WTC11 (cell line): Measurements from ENCODE around the gene GCAT. TPM values are rescaled to one million over a fixed set of nuclear protein-coding genes. Genes with fewer than 3 reads are reported as not detected.
A peak's percentile ranks its signal among the peaks of the same experiment; 100 is the strongest.

Source experiments
- ATAC-seq: fragments of 200-7000 bp; cut with Tn5 transposase; 2 replicates; pipeline ENCODE4 v1.10.0; 2021; ENCODE audit warnings: mild to moderate bottlenecking, moderate library complexity
- CTCF ChIA-PET: fragments of 300-600 bp; sonication (Branson Sonifier 250); formaldehyde crosslinking; loops from one replicate; lab custom pipeline; 2021; ENCODE audit warnings: antibody characterized with exemption; lab: Charles Lee
- POLR2A ChIA-PET: fragments of 350-600 bp; sonication (Branson Sonifier 250); formaldehyde crosslinking; loops from one replicate; lab custom pipeline; 2021; ENCODE audit warnings: antibody characterized with exemption; lab: Charles Lee
- DNase-seq: peaks from one replicate; pipeline ENCODE4 v3.0.0; 2021; ENCODE audit warnings: low spot score
- H3K27ac Mint-ChIP-seq: 2 replicates; pipeline ENCODE4 v1.8.0; 2021; ENCODE audit warnings: mixed read lengths
- H3K27me3 Mint-ChIP-seq: 2 replicates; pipeline ENCODE4 v1.8.0; 2021; ENCODE audit warnings: low read depth, mild to moderate bottlenecking, moderate library complexity, mixed read lengths
- H3K36me3 Mint-ChIP-seq: 2 replicates; pipeline ENCODE4 v1.8.0; 2021; ENCODE audit warnings: mixed read lengths
- H3K4me1 Mint-ChIP-seq: 2 replicates; pipeline ENCODE4 v1.8.0; 2022; ENCODE audit warnings: mixed read lengths
- H3K4me3 Mint-ChIP-seq: 2 replicates; pipeline ENCODE4 v1.8.0; 2021; ENCODE audit warnings: mild to moderate bottlenecking, moderate library complexity, mixed read lengths
- H3K9me3 Mint-ChIP-seq: 2 replicates; pipeline ENCODE4 v1.8.0; 2021; ENCODE audit warnings: mixed read lengths
- AR ChIP-seq: fragments of 250-450 bp; sonication (Bioruptor Pico); IDR thresholded peaks from 2 replicates; pipeline ENCODE4 v1.9.0; 2021; ENCODE audit warnings: mild to moderate bottlenecking
- CTCF ChIP-seq: fragments of 200-600 bp; IDR thresholded peaks from 2 replicates; pipeline ENCODE4 v1.8.0; 2022; ENCODE audit warnings: antibody characterized with exemption
- ESRRA ChIP-seq: sonication (generic); formaldehyde crosslinking; IDR thresholded peaks from 2 replicates; pipeline ENCODE4 v1.8.1; 2022; ENCODE audit warnings: mild to moderate bottlenecking, missing genetic modification reagents, borderline replicate concordance
- FOXP1 ChIP-seq: sonication (generic); formaldehyde crosslinking; IDR thresholded peaks from 2 replicates; pipeline ENCODE4 v1.8.0; 2022; ENCODE audit warnings: missing genetic modification reagents, mild to moderate bottlenecking, moderate library complexity, borderline replicate concordance
- GTF2I ChIP-seq: fragments of 250-450 bp; sonication (Bioruptor Pico); conservative IDR thresholded peaks from 2 replicates; pipeline ENCODE4 v1.4.0; 2021; ENCODE audit warnings: mild to moderate bottlenecking
- HMGA2 ChIP-seq: fragments of 250-450 bp; sonication (Bioruptor Pico); IDR thresholded peaks from 2 replicates; pipeline ENCODE4 v1.4.0; 2021; ENCODE audit warnings: mild to moderate bottlenecking, moderate library complexity
- HMGXB4 ChIP-seq: sonication (generic); formaldehyde crosslinking; IDR thresholded peaks from 2 replicates; pipeline ENCODE4 v1.8.1; 2023; ENCODE audit warnings: mild to moderate bottlenecking, moderate library complexity, missing genetic modification reagents
- KAT7 ChIP-seq: sonication (generic); formaldehyde crosslinking; IDR thresholded peaks from 2 replicates; pipeline ENCODE4 v1.8.1; 2023; ENCODE audit warnings: missing genetic modification reagents, mild to moderate bottlenecking, borderline replicate concordance
- MLX ChIP-seq: sonication (generic); formaldehyde crosslinking; IDR thresholded peaks from 2 replicates; pipeline ENCODE4 v1.8.1; 2023; ENCODE audit warnings: mild to moderate bottlenecking, missing genetic modification reagents, moderate library complexity
- NFE2L1 ChIP-seq: sonication (generic); formaldehyde crosslinking; IDR thresholded peaks from 2 replicates; pipeline ENCODE4 v1.8.1; 2023; ENCODE audit warnings: missing genetic modification reagents
- NFYB ChIP-seq: sonication (generic); formaldehyde crosslinking; conservative IDR thresholded peaks from 2 replicates; pipeline ENCODE4 v1.8.0; 2022; ENCODE audit warnings: low read depth, missing genetic modification reagents
- OVOL2 ChIP-seq: fragments of 250-450 bp; sonication (Bioruptor Pico); IDR thresholded peaks from 2 replicates; pipeline ENCODE4 v1.9.0; 2021; ENCODE audit warnings: mild to moderate bottlenecking, borderline replicate concordance
- TEAD1 ChIP-seq: sonication (generic); formaldehyde crosslinking; IDR thresholded peaks from 2 replicates; pipeline ENCODE4 v1.8.0; 2022; ENCODE audit warnings: mild to moderate bottlenecking, missing genetic modification reagents
- ZNF121 ChIP-seq: sonication (generic); formaldehyde crosslinking; IDR thresholded peaks from 2 replicates; pipeline ENCODE4 v1.8.0; 2023; ENCODE audit warnings: missing genetic modification reagents
- ZNF232 ChIP-seq: sonication (generic); formaldehyde crosslinking; IDR thresholded peaks from 2 replicates; pipeline ENCODE4 v1.8.0; 2022; ENCODE audit warnings: mild to moderate bottlenecking, missing genetic modification reagents
- ZNF423 ChIP-seq: fragments of 250-450 bp; sonication (Bioruptor Pico); IDR thresholded peaks from 2 replicates; pipeline ENCODE4 v2.1.2; 2022; ENCODE audit warnings: mild to moderate bottlenecking, moderate library complexity
- ZNF532 ChIP-seq: fragments of 250-450 bp; sonication (Bioruptor Pico); IDR thresholded peaks from 2 replicates; pipeline ENCODE4 v1.9.0; 2021; ENCODE audit warnings: mild to moderate bottlenecking, borderline replicate concordance
- total RNA-seq: library from RNA; stranded (reverse); gene quantifications from 3 replicates; pipeline ENCODE4 v1.2.3, GENCODE V29; 2021
- TF ChIP-seq, protein P1 (sequence below): sonication (generic); formaldehyde crosslinking; IDR thresholded peaks from 2 replicates; pipeline ENCODE4 v1.8.0; 2022; ENCODE audit warnings: mild to moderate bottlenecking, missing genetic modification reagents

GCAT gene
- total RNA-seq, 1 experiment from 2014 or later: 33.0 TPM

- Mint-ChIP-seq H3K4me1 (peaks cover 11% of the 10 kb centered on the region; the same call in 1 of the 2 replicates), H3K27me3 (peaks cover 21% of the 10 kb centered on the region), H3K9me3 (no peaks in the 10 kb centered on the region), H3K27ac (no peak overlapping the region)
- CTCF ChIA-PET: no interaction called here
- ATAC-seq: no peak
- POLR2A ChIA-PET: interaction anchor here (0.7 kb wide), 1 partner anchor 482 kb away, joined by 4 read pairs; no protein-coding TSS in a partner anchor
- TF ChIP-seq OVOL2 (CRISPR knock-in tag) (no peak), ZNF121 (peak; percentile 54; the same call in 1 of the 2 replicates), ZNF532 (CRISPR knock-in tag) (no peak), GTF2I (CRISPR knock-in tag) (0 out of 2 replicates have a peak, but pooled peaks have one; percentile 6), MLX (CRISPR knock-in tag) (no peak), HMGXB4 (no peak), ZNF232 (CRISPR knock-in tag) (no peak), FOXP1 (CRISPR knock-in tag) (no peak), AR (no peak)
- TF ChIP-seq, protein P1, sequence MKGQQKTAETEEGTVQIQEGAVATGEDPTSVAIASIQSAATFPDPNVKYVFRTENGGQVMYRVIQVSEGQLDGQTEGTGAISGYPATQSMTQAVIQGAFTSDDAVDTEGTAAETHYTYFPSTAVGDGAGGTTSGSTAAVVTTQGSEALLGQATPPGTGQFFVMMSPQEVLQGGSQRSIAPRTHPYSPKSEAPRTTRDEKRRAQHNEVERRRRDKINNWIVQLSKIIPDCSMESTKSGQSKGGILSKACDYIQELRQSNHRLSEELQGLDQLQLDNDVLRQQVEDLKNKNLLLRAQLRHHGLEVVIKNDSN (CRISPR knock-in tag): no peak
- TF ChIP-seq, all 79 proteins: peak for 2
- peaks cover 6% of the 10 kb centered on the region for H3K36me3 Mint-ChIP-seq
- no peak overlapping the region for H3K4me3 Mint-ChIP-seq
- DNase-seq: no peak
These were observed 4.1 kb downstream of the GCAT start for GRCh38 chr22:37811867-37812266.

GRCh38 chr22:37812869-37813678, 5.3 kb downstream of the GCAT start:
- H3K4me1 Mint-ChIP-seq: peaks cover 13% of the 10 kb centered on the region
- H3K27ac Mint-ChIP-seq: no peak overlapping the region
- H3K9me3 Mint-ChIP-seq: no peaks in the 10 kb centered on the region
- H3K27me3 Mint-ChIP-seq: peaks cover 18% of the 10 kb centered on the region
- DNase-seq (no peak), ATAC-seq (no peak)
- ChIA-PET POLR2A (interaction anchor here (0.8 kb wide), 1 partner anchor 50 kb away, joined by 3 read pairs; no protein-coding TSS in a partner anchor), CTCF (interaction anchor here (1.5 to 1.8 kb wide), 2 partner anchors 32 to 50 kb away, joined by 4 to 5 read pairs; no protein-coding TSS in a partner anchor)
- no peak overlapping the region for H3K4me3 Mint-ChIP-seq
- H3K36me3 Mint-ChIP-seq: peaks cover 8% of the 10 kb centered on the region
- TF ChIP-seq NFE2L1 (CRISPR knock-in tag): no peak
- no peak for TF ChIP-seq MLX (CRISPR knock-in tag)
- TF ChIP-seq CTCF: no peak
- no peak for TF ChIP-seq HMGA2 (CRISPR knock-in tag)
- TF ChIP-seq TEAD1 (CRISPR knock-in tag): no peak
- no peak for TF ChIP-seq ZNF423 (CRISPR knock-in tag)
- TF ChIP-seq KAT7: no peak
- no peak for TF ChIP-seq ESRRA
- no peak for TF ChIP-seq NFYB
